ENCODE data around the gene ACKR1.

The ACKR1 gene

GRCh38 chr1:159187647-159188374 lies 16.9 kb upstream of the ACKR1 start:
- no peak for DNase-seq

DNA sequence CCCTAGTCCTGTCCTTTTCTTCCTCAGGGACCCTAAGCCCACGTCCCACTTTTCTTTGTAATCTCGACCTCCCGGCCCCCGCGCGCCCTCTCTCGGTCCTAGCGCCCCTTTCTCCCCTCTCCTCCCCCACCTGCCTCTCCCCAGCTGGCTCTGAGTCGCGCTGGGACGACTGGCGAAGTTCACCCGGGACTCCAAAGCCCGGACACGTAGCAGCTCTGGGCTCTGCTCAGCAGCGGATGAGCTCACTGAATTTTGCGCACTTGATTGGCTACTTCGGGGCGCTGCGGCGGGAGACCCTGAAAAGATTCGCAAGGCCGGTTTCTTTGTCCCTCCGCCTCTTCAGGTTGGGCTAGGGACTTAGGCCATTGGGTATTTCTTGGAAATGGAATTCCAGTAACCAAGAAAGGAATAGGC lies 16.3 kb upstream of the ACKR1 start:
- peak; percentile 56 for DNase-seq

GRCh38 chr1:159190441-159190840 lies 14.2 kb upstream of the ACKR1 start:
- DNase-seq, result no peak

- no peak for DNase-seq
Observed at GRCh38 chr1:159196543-159196942, 8.1 kb upstream of the ACKR1 start.

GRCh38 chr1:159197561-159198557 lies 6.8 kb upstream of the ACKR1 start:
- peak; percentile 74 for DNase-seq

DNA sequence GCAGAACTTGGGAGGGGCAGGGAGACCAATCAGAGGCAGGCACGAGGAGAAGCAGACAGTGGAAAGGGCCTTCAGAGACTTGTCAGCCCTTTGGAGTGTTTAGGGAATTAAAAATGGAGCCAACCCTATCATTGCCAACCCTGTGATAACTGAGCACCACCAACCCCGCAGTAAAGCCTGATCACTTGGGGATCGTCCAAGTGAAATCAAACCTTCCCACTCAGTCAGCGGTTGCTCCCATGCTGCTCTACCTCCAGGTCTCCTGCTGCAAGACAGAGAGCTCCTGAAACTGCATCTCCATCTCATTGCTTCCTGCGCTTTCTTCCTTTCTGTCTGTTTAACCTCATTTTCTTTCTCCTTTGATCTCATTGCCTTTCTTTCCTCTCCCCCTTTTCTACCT lies 4.8 kb upstream of the ACKR1 start:
- DNase-seq, result no peak

- no peak for DNase-seq
Observed at GRCh38 chr1:159200769-159201168, 3.9 kb upstream of the ACKR1 start.

- DNase-seq, result no peak
Observed at GRCh38 chr1:159201642-159202041, 3.0 kb upstream of the ACKR1 start.

DNA sequence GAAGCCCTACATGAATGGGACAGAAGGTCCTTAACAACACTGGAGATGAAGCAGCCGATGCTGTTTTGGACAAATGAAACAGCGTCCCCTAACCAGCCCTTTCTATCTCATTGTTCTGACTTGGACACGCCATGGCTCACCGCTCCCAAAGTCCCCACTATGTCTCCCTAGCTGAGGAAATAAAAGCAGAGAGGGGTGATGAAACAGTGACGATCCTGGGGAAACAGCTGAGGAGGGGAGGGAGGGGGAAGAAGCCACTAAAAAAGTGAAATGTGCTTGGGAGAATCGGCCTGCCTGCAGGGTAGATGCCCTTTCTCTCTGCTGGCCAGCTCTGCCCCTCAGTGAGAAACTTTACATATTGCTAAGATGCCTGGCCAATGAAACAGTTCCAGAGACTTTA lies 1.1 kb upstream of the ACKR1 start:
- no peak for DNase-seq

GRCh38 chr1:159205225-159205624 lies 550 bp downstream of the ACKR1 start:
- DNase-seq, result no peak

GRCh38 chr1:159206110-159206509 lies 1.4 kb downstream of the ACKR1 start:
- no peak for DNase-seq

GRCh38 chr1:159207080-159207479 lies 2.4 kb downstream of the ACKR1 start:
- no peak for DNase-seq

DNA sequence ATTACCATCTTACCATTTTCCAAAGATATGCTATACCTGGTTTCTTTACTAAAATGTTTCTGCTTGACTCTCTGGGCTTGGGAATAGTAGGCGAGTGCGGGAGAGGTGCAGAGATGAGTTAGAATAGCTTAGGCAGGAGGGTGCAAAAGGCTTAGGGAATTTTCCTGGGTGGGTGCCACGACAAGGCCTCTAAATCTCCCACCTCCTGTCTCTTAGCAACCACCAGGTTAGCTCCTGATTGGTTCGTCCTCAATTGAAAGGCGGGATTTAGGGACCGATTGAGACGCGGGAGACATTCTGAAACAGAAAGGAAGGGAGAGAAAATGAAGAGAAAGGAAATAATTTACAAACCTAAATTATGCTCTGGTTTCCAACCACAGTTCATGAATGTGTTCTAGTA lies 3.1 kb downstream of the ACKR1 start:
- no peak for DNase-seq

GRCh38 chr1:159208175-159208825 lies 3.6 kb downstream of the ACKR1 start:
- DNase-seq, result no peak

- DNase-seq, result no peak
Observed at GRCh38 chr1:159209061-159209460, 4.4 kb downstream of the ACKR1 start.

DNA sequence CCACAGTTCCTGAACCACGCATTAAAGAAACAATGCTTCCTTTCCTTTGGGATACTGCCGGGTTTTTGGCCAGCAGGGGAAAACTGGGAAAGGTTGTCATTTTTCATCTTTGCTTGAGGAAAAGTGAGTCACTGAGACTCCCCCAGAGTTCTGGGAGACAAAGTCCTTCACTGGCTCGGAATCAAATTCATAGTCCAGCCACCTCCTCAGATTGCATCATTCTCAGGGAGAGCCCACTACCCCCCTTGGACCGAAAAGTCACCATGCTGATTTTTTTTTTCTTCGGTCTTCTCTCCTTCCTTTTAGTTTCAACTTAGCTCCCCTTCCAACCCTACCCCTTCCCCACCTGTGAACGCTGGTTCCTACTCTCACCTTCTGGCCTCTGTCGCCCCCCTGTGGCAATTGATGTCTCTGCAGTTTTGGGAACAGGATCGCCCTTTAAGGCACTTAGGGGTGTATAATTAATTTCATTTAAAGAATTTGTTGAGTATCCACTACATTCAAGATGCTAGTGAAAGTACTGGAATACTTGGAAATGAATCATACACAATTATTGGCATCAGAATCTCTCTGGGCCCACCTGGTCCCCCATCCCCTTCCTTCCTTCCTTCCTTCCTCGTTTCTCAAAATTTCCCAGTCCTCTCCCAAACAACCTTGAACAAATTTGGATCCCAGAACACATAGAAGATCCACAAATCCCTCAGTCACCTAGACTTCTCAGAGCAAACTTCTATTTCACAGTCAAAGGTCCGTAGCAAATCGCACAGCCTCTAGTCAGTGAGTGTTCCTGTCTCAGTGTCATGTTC lies 6.9 kb downstream of the ACKR1 start:
- no peak for DNase-seq

- no peak for DNase-seq
Observed at GRCh38 chr1:159212596-159212995, 7.9 kb downstream of the ACKR1 start.

- peak; percentile 59 for DNase-seq
Observed at GRCh38 chr1:159214149-159214760, 9.6 kb downstream of the ACKR1 start.

- no peak for DNase-seq
Observed at GRCh38 chr1:159218649-159219636, 14.3 kb downstream of the ACKR1 start.

GRCh38 chr1:159222075-159222865 lies 17.6 kb downstream of the ACKR1 start:
- DNase-seq, result no peak
